ENCODE results near the gene PIK3CD. TPM values are rescaled to one million over a fixed set of nuclear protein-coding genes. Genes with fewer than 3 reads are reported as not detected.

The PIK3CD gene
- total RNA-seq, 1 donor from 2014 or later: 15.7 TPM

DNA sequence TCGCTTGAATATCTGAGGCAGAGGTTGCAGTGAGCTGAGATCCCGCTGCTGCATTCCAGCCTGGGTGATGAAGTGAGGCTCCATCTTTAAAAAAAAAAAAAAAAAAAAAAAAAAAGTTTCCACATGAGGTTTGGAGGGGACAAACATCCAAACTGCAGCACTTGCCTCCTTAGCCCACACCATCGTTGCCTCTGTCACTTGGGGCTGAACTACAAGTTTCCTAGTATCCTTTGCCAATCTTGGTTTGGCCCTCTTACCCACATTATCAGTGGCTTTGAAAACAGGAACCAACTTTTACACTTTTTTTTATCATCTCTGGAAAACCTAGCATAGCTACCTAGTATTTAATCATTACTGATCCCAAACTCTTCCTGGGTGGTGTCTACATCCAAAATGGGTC is 113.0 kb downstream of the PIK3CD start:
- H3K27me3 Mint-ChIP-seq: no peaks in the 10 kb centered on the region
- H3K36me3 Mint-ChIP-seq (ENCODE audit: insufficient read depth): peaks cover 12% of the 10 kb centered on the region
- H3K4me1 Mint-ChIP-seq (ENCODE audit: low read depth): peaks cover 16% of the 10 kb centered on the region
- no peak for DNase-seq (ENCODE audit: low spot score, unreplicated experiment)
- no peaks in the 10 kb centered on the region for H3K9me3 Mint-ChIP-seq (ENCODE audit: low read depth)
- H3K27ac Mint-ChIP-seq: no peak overlapping the region
- no peak overlapping the region for H3K4me3 Mint-ChIP-seq (ENCODE audit: low read depth)
- TF ChIP-seq, protein P1, sequence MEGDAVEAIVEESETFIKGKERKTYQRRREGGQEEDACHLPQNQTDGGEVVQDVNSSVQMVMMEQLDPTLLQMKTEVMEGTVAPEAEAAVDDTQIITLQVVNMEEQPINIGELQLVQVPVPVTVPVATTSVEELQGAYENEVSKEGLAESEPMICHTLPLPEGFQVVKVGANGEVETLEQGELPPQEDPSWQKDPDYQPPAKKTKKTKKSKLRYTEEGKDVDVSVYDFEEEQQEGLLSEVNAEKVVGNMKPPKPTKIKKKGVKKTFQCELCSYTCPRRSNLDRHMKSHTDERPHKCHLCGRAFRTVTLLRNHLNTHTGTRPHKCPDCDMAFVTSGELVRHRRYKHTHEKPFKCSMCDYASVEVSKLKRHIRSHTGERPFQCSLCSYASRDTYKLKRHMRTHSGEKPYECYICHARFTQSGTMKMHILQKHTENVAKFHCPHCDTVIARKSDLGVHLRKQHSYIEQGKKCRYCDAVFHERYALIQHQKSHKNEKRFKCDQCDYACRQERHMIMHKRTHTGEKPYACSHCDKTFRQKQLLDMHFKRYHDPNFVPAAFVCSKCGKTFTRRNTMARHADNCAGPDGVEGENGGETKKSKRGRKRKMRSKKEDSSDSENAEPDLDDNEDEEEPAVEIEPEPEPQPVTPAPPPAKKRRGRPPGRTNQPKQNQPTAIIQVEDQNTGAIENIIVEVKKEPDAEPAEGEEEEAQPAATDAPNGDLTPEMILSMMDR (IDR thresholded peaks at IDR 0.05; ENCODE audit: unreplicated experiment): no peak

DNA sequence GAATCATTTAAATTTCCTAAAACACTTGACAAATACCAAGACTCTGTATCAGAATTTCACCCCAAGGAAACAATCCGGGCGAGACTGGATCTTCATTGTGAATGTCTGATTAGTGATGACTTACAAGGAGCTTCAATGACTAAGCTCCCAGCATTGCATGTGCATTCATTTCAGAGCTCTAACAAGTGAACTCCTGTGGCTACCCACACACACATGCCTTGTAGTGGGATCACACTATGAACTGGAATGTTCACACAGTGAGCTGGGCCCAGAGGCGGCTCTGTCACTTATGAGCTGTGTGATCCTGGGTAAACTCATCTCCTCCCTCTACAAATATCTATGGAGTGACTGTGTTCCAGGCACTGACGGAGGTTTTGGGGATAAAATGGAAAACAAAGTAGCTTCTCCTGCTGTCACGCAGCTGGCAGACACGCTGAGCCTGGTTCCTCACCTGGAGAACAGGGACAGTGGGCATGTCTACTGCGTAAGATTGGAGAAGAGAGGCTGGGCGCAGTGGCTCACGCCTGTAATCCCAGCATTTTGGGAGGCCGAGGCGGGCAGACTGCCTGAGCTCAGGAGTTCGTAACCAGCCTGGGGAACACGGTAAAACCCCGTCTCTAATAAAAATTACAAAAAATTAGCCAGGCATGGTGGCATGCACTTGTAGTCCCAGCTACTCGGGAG is 115.4 kb downstream of the PIK3CD start:
- H3K4me1 Mint-ChIP-seq (ENCODE audit: low read depth): peaks cover 1% of the 10 kb centered on the region
- H3K27me3 Mint-ChIP-seq: no peaks in the 10 kb centered on the region
- DNase-seq (ENCODE audit: low spot score, unreplicated experiment): no peak
- peaks cover 8% of the 10 kb centered on the region for H3K36me3 Mint-ChIP-seq (ENCODE audit: insufficient read depth)
- H3K27ac Mint-ChIP-seq: no peak overlapping the region
- H3K9me3 Mint-ChIP-seq (ENCODE audit: low read depth): no peaks in the 10 kb centered on the region
- TF ChIP-seq, protein P1 (IDR thresholded peaks at IDR 0.05; ENCODE audit: unreplicated experiment): no peak
- H3K4me3 Mint-ChIP-seq (ENCODE audit: low read depth): no peak overlapping the region

DNA sequence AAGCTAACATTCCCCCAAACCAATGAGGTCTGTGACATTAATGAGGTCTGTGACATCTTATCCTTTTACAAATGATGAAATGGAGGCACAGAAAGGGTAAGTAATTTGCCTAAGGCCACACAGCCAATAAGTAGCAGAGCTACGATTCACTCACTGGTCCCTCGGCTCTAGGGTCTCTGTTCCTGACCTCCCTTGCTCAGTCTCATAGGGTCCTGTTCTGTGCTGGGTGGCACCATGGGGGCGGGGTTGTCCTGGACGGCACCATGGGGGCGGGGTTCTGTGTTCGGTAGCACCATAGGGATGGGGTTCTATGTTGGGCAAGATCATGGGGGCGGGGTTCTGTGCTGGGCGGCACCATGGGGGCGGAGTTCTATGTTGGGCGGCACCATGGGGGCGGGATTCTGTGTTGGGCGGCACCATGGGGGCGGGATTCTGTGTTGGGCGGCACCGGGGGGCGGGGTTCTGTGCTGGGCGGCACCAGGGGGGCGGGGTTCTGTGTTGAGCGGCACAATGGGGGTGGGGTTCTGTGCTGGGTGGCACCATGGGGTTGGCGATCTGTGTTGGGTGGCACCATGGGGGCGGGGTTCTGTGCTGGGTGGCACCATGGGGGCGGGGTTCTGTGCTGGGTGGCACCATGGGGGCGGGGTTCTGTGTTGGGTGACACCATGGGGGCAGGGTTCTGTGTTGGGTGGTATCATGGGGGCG is 116.6 kb downstream of the PIK3CD start:
- Mint-ChIP-seq H3K4me3 (ENCODE audit: low read depth) (no peak overlapping the region), H3K4me1 (ENCODE audit: low read depth) (peaks cover 1% of the 10 kb centered on the region), H3K27me3 (no peaks in the 10 kb centered on the region), H3K27ac (no peak overlapping the region), H3K36me3 (ENCODE audit: insufficient read depth) (peaks cover 13% of the 10 kb centered on the region), H3K9me3 (ENCODE audit: low read depth) (no peaks in the 10 kb centered on the region)
- no peak for DNase-seq (ENCODE audit: low spot score, unreplicated experiment)
- TF ChIP-seq, protein P1 (IDR thresholded peaks at IDR 0.05; ENCODE audit: unreplicated experiment): no peak

DNA sequence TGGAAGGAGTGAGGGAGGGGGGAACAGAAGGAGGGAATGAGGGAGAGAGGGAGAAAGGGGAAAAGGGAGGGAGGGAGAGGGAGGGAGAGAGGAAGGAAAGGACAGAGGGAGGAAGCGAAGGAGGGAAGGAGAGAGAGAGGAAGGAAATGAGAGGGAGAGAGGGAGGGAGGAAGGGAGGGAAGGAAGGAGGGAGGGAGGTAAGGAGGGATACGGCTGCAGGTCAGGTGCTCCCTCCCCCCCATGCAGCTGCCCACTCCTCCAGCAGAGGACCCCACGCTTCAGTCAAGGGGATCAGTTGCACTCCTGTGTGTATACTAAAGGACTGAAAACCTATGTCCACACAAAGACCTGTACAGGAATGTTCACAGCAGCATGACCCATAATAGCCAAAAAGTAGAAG is 117.5 kb downstream of the PIK3CD start:
- Mint-ChIP-seq H3K4me3 (ENCODE audit: low read depth) (no peak overlapping the region), H3K27ac (no peak overlapping the region), H3K4me1 (ENCODE audit: low read depth) (no peaks in the 10 kb centered on the region), H3K36me3 (ENCODE audit: insufficient read depth) (peaks cover 10% of the 10 kb centered on the region), H3K9me3 (ENCODE audit: low read depth) (no peaks in the 10 kb centered on the region), H3K27me3 (no peaks in the 10 kb centered on the region)
- TF ChIP-seq, protein P1 (IDR thresholded peaks at IDR 0.05; ENCODE audit: unreplicated experiment): no peak
- no peak for DNase-seq (ENCODE audit: low spot score, unreplicated experiment)

DNA sequence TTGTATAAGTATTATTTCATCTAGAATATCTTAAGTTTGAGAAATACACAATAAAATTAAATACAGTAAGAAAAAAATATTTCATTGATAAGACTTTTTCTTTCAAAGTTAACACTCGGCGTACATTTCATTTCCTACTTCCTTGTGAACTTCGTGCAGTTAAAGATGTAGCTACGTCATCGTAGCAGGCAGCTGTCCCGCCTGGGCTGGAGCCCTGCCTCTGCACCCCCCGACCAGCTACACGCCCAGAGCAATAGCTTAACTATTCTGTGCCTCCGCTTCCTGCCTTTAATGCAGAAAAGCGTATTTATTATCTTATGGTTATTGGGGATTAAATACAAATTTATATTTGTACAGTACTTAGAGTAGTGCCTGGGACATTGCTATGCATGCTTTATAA is 118.8 kb downstream of the PIK3CD start:
- no peak overlapping the region for H3K4me3 Mint-ChIP-seq (ENCODE audit: low read depth)
- peaks cover 10% of the 10 kb centered on the region for H3K36me3 Mint-ChIP-seq (ENCODE audit: insufficient read depth)
- no peak overlapping the region for H3K27ac Mint-ChIP-seq
- no peak for DNase-seq (ENCODE audit: low spot score, unreplicated experiment)
- TF ChIP-seq, protein P1 (IDR thresholded peaks at IDR 0.05; ENCODE audit: unreplicated experiment): no peak
- H3K4me1 Mint-ChIP-seq (ENCODE audit: low read depth): no peaks in the 10 kb centered on the region
- H3K27me3 Mint-ChIP-seq: no peaks in the 10 kb centered on the region
- no peaks in the 10 kb centered on the region for H3K9me3 Mint-ChIP-seq (ENCODE audit: low read depth)
